ENCODE measurements around the gene FBXL22. TPM values are rescaled to one million over a fixed set of nuclear protein-coding genes. Genes with fewer than 3 reads are reported as not detected.

The FBXL22 gene
- total and polyA plus RNA-seq, 2 of the 4 experiments (the other 2 are of a cell fraction): 0.36 to 1.3 TPM

DNA sequence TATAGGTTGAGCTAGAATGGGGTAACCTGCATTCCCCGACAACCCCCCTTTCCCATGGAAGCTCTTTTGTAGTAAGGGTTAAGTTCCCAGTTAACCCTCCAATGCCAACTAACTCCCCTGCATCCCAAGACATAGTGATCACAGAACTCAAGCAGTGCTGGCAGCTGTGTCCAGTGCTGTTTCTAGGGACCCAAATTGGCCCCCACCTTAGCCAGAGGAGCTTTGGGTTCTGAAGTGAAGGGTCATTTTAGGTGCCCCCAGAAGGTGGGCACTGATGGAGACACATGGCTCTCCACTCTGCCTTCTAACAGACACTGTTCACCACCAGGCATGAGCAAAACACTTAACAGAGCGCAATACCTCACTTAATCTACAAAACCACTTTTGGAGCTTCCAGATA is 7.1 kb downstream of the FBXL22 start:
- no peak overlapping the region for H4K5ac ChIP-seq (ENCODE audit: low read depth, low read length)
- H3K27ac ChIP-seq (ENCODE audit: insufficient read depth, low read length): no peak overlapping the region
- dilution Hi-C loops (cut with HindIII; ENCODE audit: low sequenced_read_pairs, unreplicated experiment) (no loop called here), in situ Hi-C loops (cut with MboI; ENCODE audit: low sequenced_read_pairs) (no loop called here), intact Hi-C loops (cut with micrococcal nuclease) (no loop called here)
- ChIA-PET CTCF (interaction anchor here (1.2 kb wide), 1 partner anchor 36 kb away, joined by 3 read pairs; no protein-coding TSS in a partner anchor), POLR2A (ENCODE audit: unreplicated experiment) (no interaction called here)
- H3K36me3 ChIP-seq (ENCODE audit: control insufficient read depth, insufficient read depth, low read length): peaks cover 13% of the 10 kb centered on the region
- no peak overlapping the region for H3K56ac ChIP-seq (ENCODE audit: extremely low read depth, insufficient read depth, low read length)
- H3K4me2 ChIP-seq (ENCODE audit: low read depth, low read length): no peak overlapping the region
- H3K4me3 ChIP-seq (ENCODE audit: insufficient read depth, low read depth, low read length): no peak overlapping the region
- no peaks in the 10 kb centered on the region for H3K9me3 ChIP-seq (ENCODE audit: control insufficient read depth, insufficient read depth, low read length)
- no peak overlapping the region for H4K91ac ChIP-seq (ENCODE audit: insufficient read depth, low read depth, low read length)
- no peak overlapping the region for H2BK20ac ChIP-seq (ENCODE audit: low read depth, low read length)
- no peak overlapping the region for H3K14ac ChIP-seq (replicated peaks; ENCODE audit: low read depth, low read length)
- H3K9ac ChIP-seq (ENCODE audit: low read depth, low read length): no peak overlapping the region
- H2AFZ ChIP-seq (replicated peaks; ENCODE audit: low read length, poor library complexity): no peak overlapping the region
- ATAC-seq (ENCODE audit: low read depth) (no peak), DNase-seq (no peak)
- 0 out of 2 replicates have a peak, but pooled peaks cover 5% of the 10 kb centered on the region for H3K9me1 ChIP-seq (ENCODE audit: insufficient read depth, low read length)
- no peak overlapping the region for H2BK15ac ChIP-seq (ENCODE audit: low read depth, low read length)
- H2AK5ac ChIP-seq (ENCODE audit: low read depth, low read length): no peak overlapping the region
- BruUV-seq (replicated peaks): no TSS peak
- no peaks in the 10 kb centered on the region for H3K27me3 ChIP-seq (ENCODE audit: control insufficient read depth, insufficient read depth, low read length)
- H3K18ac ChIP-seq (ENCODE audit: low read depth, low read length): no peak overlapping the region
- no peak overlapping the region for H2AK9ac ChIP-seq (replicated peaks; ENCODE audit: low read depth, low read length, poor library complexity)
- no peak overlapping the region for H2BK5ac ChIP-seq (ENCODE audit: low read depth, low read length, poor library complexity, severe bottlenecking)
- peaks cover 10% of the 10 kb centered on the region for H3K4me1 ChIP-seq (ENCODE audit: control insufficient read depth, insufficient read depth, low read length)
- no peak overlapping the region for H3K4ac ChIP-seq (ENCODE audit: low read depth, low read length)
- H3K23ac ChIP-seq (ENCODE audit: low read depth, low read length): no peak overlapping the region
- no peak overlapping the region for H4K8ac ChIP-seq (ENCODE audit: low read depth in 2 of 2, low read length in 2 of 2)
- 0 out of 2 replicates have a peak, but pooled peaks cover 2% of the 10 kb centered on the region for H4K20me1 ChIP-seq (ENCODE audit: insufficient read depth, low read length)
- H3K79me1 ChIP-seq (ENCODE audit: low read depth in 1 of 2, low read length in 2 of 2): peaks cover 0 to 7% of the 10 kb centered on the region in 2 experiments; a peak in 2 of 4 replicates
- H2BK120ac ChIP-seq (ENCODE audit: low read depth, low read length): no peak overlapping the region
- WGBS, 2 experiments (ENCODE audit: extremely low coverage in 2 of 2, insufficient read length in 1 of 2): no CpG with 5 or more reads among the region's 2 CpGs
- no peak for TF ChIP-seq MAZ (IDR thresholded peaks at IDR 0.05; ENCODE audit: borderline replicate concordance, low read depth, low read length)
- TF ChIP-seq, protein P1, sequence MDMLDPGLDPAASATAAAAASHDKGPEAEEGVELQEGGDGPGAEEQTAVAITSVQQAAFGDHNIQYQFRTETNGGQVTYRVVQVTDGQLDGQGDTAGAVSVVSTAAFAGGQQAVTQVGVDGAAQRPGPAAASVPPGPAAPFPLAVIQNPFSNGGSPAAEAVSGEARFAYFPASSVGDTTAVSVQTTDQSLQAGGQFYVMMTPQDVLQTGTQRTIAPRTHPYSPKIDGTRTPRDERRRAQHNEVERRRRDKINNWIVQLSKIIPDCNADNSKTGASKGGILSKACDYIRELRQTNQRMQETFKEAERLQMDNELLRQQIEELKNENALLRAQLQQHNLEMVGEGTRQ (IDR thresholded peaks at IDR 0.05; ENCODE audit: low read depth, low read length): no peak

Measured in IMR-90 (cell line).